Smooth muscle cell (in vitro differentiated cells): ENCODE results near the gene SBSN. TPM values are rescaled to one million over a fixed set of nuclear protein-coding genes. Genes with fewer than 3 reads are reported as not detected.

Experiments used
- DNase-seq: peaks from one replicate; lab custom pipeline; 2025; ENCODE audit not compliant: unreplicated experiment; lab: John Stamatoyannopoulos, UW
- H2AFZ ChIP-seq: fragments of 200-600 bp; sonication (generic); 2 replicates; pipeline ENCODE4 v1.6.0; 2016; ENCODE audit warnings: antibody characterized with exemption, low read depth, mild to moderate bottlenecking
- H3F3A ChIP-seq: fragments of 200-600 bp; sonication (generic); 2 replicates; pipeline ENCODE4 v1.6.0; 2017; ENCODE audit warnings: antibody characterized with exemption, low read depth
- H3K27ac ChIP-seq: fragments of 200-600 bp; sonication (generic); 2 replicates; pipeline ENCODE4 v1.5.1; 2016; ENCODE audit warnings: low read depth, mild to moderate bottlenecking
- H3K27me3 ChIP-seq: fragments of 200-600 bp; sonication (generic); 2 replicates; pipeline ENCODE4 v1.6.1; 2016; ENCODE audit warnings: low read depth, mild to moderate bottlenecking
- H3K36me3 ChIP-seq: fragments of 200-600 bp; sonication (generic); 2 replicates; pipeline ENCODE4 v1.5.1; 2016; ENCODE audit warnings: low read depth
- H3K4me1 ChIP-seq: fragments of 200-600 bp; sonication (generic); 2 replicates; pipeline ENCODE4 v1.5.1; 2016; ENCODE audit warnings: low read depth
- H3K4me2 ChIP-seq: fragments of 200-600 bp; sonication (generic); 2 replicates; pipeline ENCODE4 v1.6.0; 2016; ENCODE audit warnings: mild to moderate bottlenecking
- H3K4me3 ChIP-seq: fragments of 200-600 bp; sonication (generic); 2 replicates; pipeline ENCODE4 v1.5.1; 2016; ENCODE audit warnings: mild to moderate bottlenecking
- H3K79me2 ChIP-seq: fragments of 200-600 bp; sonication (generic); 2 replicates; pipeline ENCODE4 v1.6.0; 2016; ENCODE audit warnings: low read depth, mild to moderate bottlenecking
- H3K9ac ChIP-seq: fragments of 200-600 bp; sonication (generic); 2 replicates; pipeline ENCODE4 v1.6.0; 2016; ENCODE audit warnings: low read depth
- H3K9me3 ChIP-seq: fragments of 200-600 bp; sonication (generic); replicated peaks from 2 replicates; pipeline ENCODE4 v1.5.1; 2016; ENCODE audit warnings: low read depth
- H4K20me1 ChIP-seq: fragments of 200-600 bp; sonication (generic); 2 replicates; pipeline ENCODE4 v1.6.0; 2016; ENCODE audit warnings: low read depth
- WGBS: methylation state at CpG from one replicate; pipeline ENCODE4 v1.1.7; 2016; ENCODE audit warnings: low lambda C conversion rate; 5-methylcytosine and 5-hydroxymethylcytosine counted together
- polyA plus RNA-seq: library from polyadenylated mRNA; unstranded; fragments of >200 nt; fragmentation: Nextera tagmentation; extraction: Ambion mirVana; gene quantifications from 2 replicates; pipeline ENCODE4 v1.2.1, GENCODE V29; 2016
- total RNA-seq: library from RNA; depleted of rRNA; stranded (reverse); fragments of >200 nt; gene quantifications from 2 replicates; pipeline ENCODE4 v1.2.3, GENCODE V29; 2014
- TF ChIP-seq, protein P1 (sequence below): fragments of 200-600 bp; sonication (generic); IDR thresholded peaks from 2 replicates; pipeline ENCODE4 v1.5.1; 2017; ENCODE audit warnings: borderline replicate concordance, mild to moderate bottlenecking, antibody characterized with exemption; ENCODE audit not compliant: insufficient read depth, poor library complexity, severe bottlenecking

SBSN gene
- total and polyA plus RNA-seq, 2 experiments from 2014 or later = 11.7 to 19.8 TPM

DNA sequence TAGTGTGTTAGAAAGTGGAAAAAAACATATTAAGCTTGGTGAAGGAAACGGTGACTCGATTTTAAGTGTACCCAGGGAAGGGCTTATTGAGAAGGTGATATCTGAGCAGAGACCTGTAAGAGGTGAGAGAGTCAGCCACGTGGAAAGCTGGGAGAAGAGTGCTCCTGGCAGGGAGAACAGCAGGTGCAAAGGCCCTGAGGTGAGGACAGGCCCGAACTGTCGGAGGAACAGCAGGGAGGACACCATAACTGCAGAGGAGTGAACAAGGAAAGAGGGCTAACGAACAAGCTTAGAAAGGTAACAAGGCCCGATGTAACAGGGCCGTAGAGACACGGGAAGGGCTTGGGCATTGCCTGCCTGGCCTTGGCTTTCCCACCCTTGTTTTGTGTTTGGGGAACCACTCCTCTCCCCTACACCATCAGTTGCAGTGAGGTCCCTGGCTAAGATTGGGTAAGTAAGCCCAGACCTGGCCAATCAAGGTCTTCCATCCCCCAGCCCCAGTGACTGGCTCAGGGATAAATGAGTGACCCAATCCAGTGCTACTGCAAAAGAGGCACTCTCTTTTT, 28.0 kb upstream of the SBSN start:
- Histone ChIP-seq H3F3A (no peaks in the 10 kb centered on the region), H3K36me3 (no peaks in the 10 kb centered on the region), H3K4me2 (no peak overlapping the region), H3K4me1 (peaks cover 3% of the 10 kb centered on the region), H4K20me1 (no peaks in the 10 kb centered on the region), H3K4me3 (no peak overlapping the region), H3K79me2 (no peaks in the 10 kb centered on the region), H3K27ac (no peak overlapping the region), H3K27me3 (peaks cover 44% of the 10 kb centered on the region), H3K9me3 (no peaks in the 10 kb centered on the region), H3K9ac (no peak overlapping the region), H2AFZ (no peak overlapping the region)
- no peak for DNase-seq
- 87% methylated on average over 9 of the region's 9 CpGs for WGBS
- TF ChIP-seq, protein P1, sequence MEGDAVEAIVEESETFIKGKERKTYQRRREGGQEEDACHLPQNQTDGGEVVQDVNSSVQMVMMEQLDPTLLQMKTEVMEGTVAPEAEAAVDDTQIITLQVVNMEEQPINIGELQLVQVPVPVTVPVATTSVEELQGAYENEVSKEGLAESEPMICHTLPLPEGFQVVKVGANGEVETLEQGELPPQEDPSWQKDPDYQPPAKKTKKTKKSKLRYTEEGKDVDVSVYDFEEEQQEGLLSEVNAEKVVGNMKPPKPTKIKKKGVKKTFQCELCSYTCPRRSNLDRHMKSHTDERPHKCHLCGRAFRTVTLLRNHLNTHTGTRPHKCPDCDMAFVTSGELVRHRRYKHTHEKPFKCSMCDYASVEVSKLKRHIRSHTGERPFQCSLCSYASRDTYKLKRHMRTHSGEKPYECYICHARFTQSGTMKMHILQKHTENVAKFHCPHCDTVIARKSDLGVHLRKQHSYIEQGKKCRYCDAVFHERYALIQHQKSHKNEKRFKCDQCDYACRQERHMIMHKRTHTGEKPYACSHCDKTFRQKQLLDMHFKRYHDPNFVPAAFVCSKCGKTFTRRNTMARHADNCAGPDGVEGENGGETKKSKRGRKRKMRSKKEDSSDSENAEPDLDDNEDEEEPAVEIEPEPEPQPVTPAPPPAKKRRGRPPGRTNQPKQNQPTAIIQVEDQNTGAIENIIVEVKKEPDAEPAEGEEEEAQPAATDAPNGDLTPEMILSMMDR = no peak

DNA sequence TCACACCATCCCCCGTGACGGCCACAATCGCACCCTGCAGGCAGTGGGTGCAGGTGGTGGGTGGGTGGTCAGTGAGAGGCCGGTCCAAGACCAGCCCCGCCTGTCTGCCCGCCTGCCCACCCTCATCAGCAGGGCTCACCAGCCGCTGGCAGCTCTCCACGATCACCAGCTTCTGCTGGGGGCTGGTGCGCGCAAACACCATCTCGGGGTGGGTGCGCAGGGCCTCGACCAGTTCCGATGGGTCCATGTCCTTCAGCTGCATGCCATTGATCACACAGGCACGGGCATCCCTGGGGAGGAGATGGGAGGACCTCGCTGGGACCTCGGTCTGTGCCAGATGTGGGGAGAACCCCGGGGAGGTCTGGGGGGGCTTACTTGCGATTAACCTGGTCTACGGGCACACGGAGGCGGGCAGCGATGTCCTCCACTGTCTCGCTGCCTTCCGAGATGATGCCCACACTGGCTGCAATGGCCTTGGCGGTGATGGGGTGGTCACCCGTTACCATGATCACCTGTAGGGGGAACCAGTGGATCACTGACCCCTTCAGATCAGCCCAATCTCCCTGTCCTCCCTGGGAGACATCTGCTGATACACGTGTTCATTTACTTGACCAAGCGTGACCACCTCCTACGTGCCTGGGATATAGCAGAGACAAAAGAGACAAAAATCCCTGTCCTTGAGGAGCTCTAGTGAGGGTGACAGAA, 27.3 kb upstream of the SBSN start:
- Histone ChIP-seq H3F3A (no peaks in the 10 kb centered on the region), H3K4me1 (peaks cover 3% of the 10 kb centered on the region), H3K4me3 (no peak overlapping the region), H3K36me3 (no peaks in the 10 kb centered on the region), H4K20me1 (no peaks in the 10 kb centered on the region), H3K4me2 (no peak overlapping the region), H3K27me3 (peaks cover 37% of the 10 kb centered on the region), H2AFZ (no peak overlapping the region), H3K9me3 (no peaks in the 10 kb centered on the region), H3K9ac (no peak overlapping the region), H3K79me2 (no peaks in the 10 kb centered on the region), H3K27ac (no peak overlapping the region)
- DNase-seq = no peak
- 71% methylated on average over 30 of the region's 30 CpGs for WGBS
- TF ChIP-seq, protein P1 = peak; percentile 28

DNA sequence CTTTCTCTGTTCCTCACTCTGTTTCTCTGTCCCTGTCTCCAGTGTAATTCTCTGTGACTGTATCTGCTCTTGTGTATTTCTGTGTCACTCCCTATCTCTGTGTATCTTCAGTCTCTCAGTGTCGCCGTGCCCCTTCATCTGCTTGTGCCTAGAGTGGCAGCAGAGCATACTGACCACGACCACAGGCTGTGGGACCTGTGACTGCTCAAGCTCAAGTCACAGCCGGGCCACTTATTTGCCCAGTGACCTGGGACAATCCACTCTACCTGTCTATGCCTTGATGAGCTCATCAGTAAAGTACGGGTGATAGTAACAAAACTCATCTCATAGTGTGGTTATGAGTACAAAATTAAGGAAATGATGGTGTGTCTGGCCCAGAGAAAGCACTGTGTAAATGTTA, 26.0 kb upstream of the SBSN start:
- H3K79me2 ChIP-seq = no peaks in the 10 kb centered on the region
- no peak overlapping the region for H3K4me3 ChIP-seq
- no peak for DNase-seq
- no peaks in the 10 kb centered on the region for H3F3A ChIP-seq
- peaks cover 24% of the 10 kb centered on the region for H3K27me3 ChIP-seq
- no peak overlapping the region for H3K27ac ChIP-seq
- no peak overlapping the region for H3K4me2 ChIP-seq
- H2AFZ ChIP-seq = no peak overlapping the region
- no peaks in the 10 kb centered on the region for H3K36me3 ChIP-seq
- H3K9me3 ChIP-seq = no peaks in the 10 kb centered on the region
- no peaks in the 10 kb centered on the region for H4K20me1 ChIP-seq
- H3K9ac ChIP-seq = no peak overlapping the region
- TF ChIP-seq, protein P1 = no peak
- WGBS = 83% methylated on average over 5 of the region's 5 CpGs
- peaks cover 3% of the 10 kb centered on the region for H3K4me1 ChIP-seq
